ENCODE results near the gene KANSL1.
"Not testable (repeated sequence)": the region's sequence is repeated elsewhere in the genome, so short reads cannot be mapped to it uniquely, and the experiment has no call there.

The KANSL1 gene

GRCh38 chr17:46193151-46193625 lies at the start of gene KANSL1:
TSS of gene KANSL1 (minus strand) at chr17:46193429. CDS start at chr17:46172143, 21,286 bp downstream.
- DNase-seq (ENCODE audit: low spot score): peak; percentile 98

- not testable (repeated sequence) for DNase-seq (ENCODE audit: low spot score)
These were observed 38.1 kb upstream of the KANSL1 start for GRCh38 chr17:46231359-46231758.

GRCh38 chr17:46225274-46225794 lies 32.1 kb upstream of the KANSL1 start:
- peak; percentile 96 for DNase-seq (ENCODE audit: low spot score)

- not testable (repeated sequence) for DNase-seq (ENCODE audit: low spot score)
These were observed 31.6 kb upstream of the KANSL1 start for GRCh38 chr17:46224864-46225263.

- not testable (repeated sequence) for DNase-seq (ENCODE audit: low spot score)
These were observed 29.8 kb upstream of the KANSL1 start for GRCh38 chr17:46223041-46223440.

- no peak for DNase-seq (ENCODE audit: low spot score)
These were observed 23.5 kb upstream of the KANSL1 start for GRCh38 chr17:46216682-46217081.

- DNase-seq (ENCODE audit: low spot score): peak; percentile 81
These were observed 19.6 kb upstream of the KANSL1 start for GRCh38 chr17:46212634-46213435.

- no peak for DNase-seq (ENCODE audit: low spot score)
These were observed 15.8 kb upstream of the KANSL1 start for GRCh38 chr17:46208997-46209396.

GRCh38 chr17:46205975-46206374 lies 12.7 kb upstream of the KANSL1 start:
- DNase-seq (ENCODE audit: low spot score): no peak

GRCh38 chr17:46202424-46202823 lies 9.2 kb upstream of the KANSL1 start:
- DNase-seq (ENCODE audit: low spot score): no peak

GRCh38 chr17:46201491-46201890 lies 8.3 kb upstream of the KANSL1 start:
- DNase-seq (ENCODE audit: low spot score): no peak

- no peak for DNase-seq (ENCODE audit: low spot score)
These were observed 7.0 kb upstream of the KANSL1 start for GRCh38 chr17:46200197-46200596.

GRCh38 chr17:46199379-46199778 lies 6.2 kb upstream of the KANSL1 start:
- no peak for DNase-seq (ENCODE audit: low spot score)

- DNase-seq (ENCODE audit: low spot score): no peak
These were observed 5.0 kb upstream of the KANSL1 start for GRCh38 chr17:46198233-46198632.

GRCh38 chr17:46197530-46197929 lies 4.3 kb upstream of the KANSL1 start:
- no peak for DNase-seq (ENCODE audit: low spot score)

- DNase-seq (ENCODE audit: low spot score): no peak
These were observed 2.9 kb upstream of the KANSL1 start for GRCh38 chr17:46195939-46196716.

- DNase-seq (ENCODE audit: low spot score): no peak
These were observed 2.1 kb upstream of the KANSL1 start for GRCh38 chr17:46195217-46195855.

- peak; percentile 69 for DNase-seq (ENCODE audit: low spot score)
These were observed 1.4 kb upstream of the KANSL1 start for GRCh38 chr17:46194393-46195216.

GRCh38 chr17:46193626-46194392 lies 580 bp upstream of the KANSL1 start:
- DNase-seq (ENCODE audit: low spot score): peak; percentile 98

GRCh38 chr17:46192439-46193150 lies 634 bp downstream of the KANSL1 start:
- peak; percentile 92 for DNase-seq (ENCODE audit: low spot score)

Data from SW480 (cell line).